GM19023 (cell line): ENCODE results near the gene PHTF1.

Source experiments
- ATAC-seq: cut with Tn5 transposase; IDR thresholded peaks from one replicate; pipeline ENCODE4 v1.9.1; 2021; ENCODE audit warnings: mild to moderate bottlenecking, moderate library complexity; ENCODE audit not compliant: unreplicated experiment

Gene PHTF1

DNA sequence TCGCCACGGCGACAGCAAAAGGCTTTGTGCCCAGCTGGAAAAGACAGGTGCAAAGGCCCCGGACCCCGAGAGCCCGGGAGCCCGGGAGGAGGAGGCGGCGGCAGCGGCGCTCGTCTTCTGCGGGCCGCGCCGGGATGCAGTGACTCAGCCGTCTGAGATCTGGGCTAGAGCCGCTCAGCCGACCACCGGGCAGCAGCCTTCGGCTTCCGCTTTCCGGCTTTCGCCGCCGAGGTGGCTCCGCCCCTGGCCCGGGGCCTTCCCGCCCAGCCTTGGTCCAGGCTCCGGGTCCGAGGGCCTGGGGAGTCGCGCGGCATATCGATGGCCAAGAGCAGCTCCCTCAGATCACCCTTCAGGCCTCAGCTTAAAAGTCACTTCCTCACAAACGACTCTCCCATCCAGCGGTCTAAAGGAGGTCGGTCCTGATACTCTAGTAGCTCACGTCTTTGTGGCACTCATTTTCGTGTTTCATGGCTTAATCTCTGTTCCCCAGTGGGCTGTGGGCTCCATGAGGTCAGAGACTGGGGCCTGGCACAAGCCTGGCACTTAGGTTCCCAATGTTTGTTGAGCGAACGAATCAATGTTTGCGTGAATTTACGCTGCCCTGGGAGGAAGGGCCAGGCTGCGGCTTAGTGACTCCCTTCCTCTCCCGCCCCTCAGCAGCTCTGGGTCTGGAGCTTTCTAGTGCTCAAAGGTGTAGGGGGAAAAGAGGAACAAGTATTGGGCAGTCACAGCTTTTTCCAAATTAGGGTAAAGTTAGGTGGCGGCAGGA is at the start of gene PHTF1:
Gene PHTF1 (minus strand): TSS at position 154 of the 769 bp plus-strand sequence. CDS start 783 bp downstream, outside the sequence.
- ATAC-seq = peak; percentile 91

DNA sequence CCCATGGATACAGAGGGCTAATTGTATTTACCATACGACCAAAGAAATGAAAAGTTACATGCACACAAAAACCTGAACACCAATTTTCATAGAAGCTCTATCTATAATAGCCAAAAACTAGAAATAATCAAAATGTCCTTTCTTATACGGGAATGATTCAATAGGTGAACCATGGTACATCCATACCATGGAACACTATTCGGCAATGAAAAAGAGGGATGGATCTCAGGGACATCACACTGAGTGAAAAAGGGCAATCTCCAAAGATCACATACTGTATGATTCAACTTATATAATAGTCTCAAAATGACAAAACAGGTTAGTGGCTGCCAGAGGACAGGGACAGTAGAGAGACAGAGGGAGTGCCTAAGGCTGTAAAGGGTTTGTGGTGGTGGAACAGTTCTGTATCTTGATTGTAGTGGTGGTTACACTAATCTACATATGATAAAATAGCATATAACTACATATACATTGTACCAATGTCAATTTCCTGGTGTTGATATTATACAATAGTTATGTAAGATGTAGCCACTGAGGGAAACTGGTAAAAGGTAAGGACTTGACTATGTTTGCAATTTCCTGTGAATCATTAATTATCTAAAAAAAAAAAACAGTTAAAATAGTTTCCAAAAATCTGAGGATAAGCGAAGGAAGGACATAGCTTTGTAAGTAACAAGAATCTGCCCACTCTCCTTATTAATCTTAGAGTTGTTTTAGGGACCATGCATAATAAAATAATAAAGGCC is 49.3 kb upstream of the PHTF1 start:
- no peak for ATAC-seq

DNA sequence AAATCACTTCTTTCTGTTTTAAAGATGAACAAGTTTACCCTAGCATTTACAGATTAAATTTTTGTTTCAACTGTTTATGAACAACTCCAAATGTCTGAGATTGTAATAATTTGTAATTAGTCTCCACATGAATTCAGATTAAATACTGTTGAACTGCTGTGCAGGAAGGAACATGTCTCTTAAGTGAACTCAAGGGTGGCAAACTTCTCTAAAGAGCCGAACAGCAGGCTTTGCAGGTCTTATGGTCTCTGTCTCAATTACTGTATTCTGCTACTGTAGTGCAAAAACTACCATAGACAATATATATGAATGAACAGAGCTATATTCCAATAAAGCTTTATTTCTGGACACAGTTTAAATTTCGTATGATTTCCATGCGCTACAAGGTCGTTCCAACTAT is 46.4 kb upstream of the PHTF1 start:
- ATAC-seq = no peak

DNA sequence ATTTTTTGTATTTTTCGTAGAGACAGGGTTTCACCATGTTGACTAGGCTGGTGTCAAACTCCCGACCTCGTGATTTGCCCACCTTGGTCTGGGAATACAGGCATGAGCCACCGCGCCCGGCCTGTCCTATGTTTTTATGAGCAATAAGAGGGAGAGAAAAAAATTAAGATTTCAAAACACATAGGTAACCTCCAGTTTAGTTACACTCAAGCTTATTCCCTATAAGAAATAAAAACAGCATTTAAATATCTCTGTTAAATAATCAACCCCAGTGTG is 45.9 kb upstream of the PHTF1 start:
- ATAC-seq = no peak

DNA sequence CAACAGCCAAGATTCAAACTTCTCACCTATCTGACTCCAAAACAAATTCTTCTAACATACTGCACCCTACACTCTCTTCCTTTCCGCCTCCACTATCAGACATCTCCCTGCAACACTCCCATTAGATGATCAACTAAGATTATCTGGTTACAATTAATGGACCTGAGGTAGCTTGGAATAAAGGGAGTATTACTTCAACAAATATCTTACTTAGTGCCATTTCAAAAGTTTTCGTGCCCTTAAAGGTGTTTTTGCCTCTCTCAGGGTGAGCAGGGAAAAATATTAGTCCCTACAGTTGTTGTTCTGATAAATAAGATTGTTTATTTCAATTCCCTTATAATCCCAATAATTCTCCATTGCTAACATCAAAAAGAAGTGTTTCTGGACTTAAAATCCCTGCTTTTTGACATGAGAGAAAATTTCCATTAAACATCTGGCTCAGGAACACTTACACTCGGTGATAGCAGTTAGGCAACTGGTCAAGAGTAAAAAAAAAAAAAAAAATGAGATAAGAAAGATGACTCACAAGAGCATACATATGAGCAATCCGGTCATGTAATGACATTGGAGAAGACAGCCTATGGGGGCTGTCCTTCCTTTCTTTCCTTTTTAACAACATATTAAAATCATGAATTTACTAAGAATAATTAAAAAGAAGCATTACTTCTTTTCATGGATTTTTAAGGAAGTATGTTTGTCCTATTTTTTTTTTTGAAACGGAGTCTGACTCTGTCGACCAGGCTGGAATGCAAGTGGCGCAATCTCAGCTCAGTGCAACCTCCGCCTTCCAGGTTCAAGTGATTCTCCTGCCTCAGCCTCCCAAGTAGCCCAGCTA is 45.4 kb upstream of the PHTF1 start:
- ATAC-seq = no peak

DNA sequence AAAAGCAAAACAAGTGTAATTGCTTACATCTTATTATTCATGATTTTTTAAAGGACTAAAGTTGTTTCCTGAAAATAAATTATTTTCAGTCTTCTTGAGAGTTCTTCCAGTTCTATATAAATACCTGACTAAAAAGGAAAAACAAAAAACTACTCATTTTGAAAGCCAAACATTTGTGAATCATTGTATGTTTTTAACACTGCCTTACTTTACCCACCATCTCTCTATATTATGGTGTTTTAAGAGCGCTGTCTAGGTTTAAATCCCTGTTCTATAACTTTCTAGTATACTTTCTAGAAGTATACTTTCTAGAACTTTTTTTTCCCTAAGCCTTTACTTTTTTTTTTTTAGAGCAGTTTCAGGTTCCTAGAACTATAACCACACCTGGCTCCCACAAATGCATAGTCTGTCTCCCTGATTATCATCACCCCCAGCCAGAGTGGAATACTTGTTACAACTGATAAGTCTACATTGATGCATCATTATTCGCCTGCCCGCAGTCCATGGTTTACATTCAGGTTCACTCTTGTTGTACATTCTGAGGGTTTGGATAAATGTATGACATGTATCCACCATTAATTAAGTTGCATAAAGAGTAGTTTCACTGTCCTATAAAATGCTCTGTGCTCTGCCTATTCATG is 43.2 kb upstream of the PHTF1 start:
- no peak for ATAC-seq

DNA sequence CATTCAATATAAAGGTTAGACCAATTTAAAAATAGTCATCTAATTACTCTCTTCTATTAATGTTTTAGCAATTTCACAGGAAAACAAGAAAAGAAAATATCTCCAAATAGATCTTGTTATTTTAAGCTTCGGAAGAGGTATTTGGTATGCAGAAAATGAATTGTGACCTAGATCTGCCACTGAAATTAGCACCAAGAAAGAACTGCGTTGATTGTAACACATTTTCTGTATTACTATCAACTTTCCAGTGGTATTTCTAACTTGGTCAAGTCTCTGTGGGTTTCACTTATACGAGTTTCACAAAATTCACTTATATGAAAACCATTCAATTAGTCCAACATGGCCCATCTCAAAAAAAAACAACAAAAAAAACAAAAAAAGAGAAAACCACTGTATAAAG is 41.2 kb upstream of the PHTF1 start:
- ATAC-seq = no peak

DNA sequence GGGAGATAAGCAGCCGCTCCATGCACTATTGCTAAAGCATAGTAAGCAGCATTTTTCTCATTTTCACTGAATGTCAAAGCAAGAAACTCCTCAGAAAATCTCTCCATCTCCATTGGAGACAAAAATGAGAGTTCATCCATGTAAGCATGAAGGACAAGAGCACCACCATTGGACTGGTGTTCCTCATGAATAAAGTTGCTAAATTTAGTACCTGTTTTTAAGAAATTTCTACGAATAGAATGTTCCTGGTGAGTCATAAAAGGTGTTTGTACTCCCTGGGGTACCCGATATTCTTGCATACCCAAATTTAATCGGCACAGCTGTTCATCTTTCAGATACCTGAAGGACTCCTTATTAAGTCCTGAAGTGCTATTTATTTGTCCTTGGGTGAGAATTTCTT is 38.2 kb upstream of the PHTF1 start:
- ATAC-seq = no peak

DNA sequence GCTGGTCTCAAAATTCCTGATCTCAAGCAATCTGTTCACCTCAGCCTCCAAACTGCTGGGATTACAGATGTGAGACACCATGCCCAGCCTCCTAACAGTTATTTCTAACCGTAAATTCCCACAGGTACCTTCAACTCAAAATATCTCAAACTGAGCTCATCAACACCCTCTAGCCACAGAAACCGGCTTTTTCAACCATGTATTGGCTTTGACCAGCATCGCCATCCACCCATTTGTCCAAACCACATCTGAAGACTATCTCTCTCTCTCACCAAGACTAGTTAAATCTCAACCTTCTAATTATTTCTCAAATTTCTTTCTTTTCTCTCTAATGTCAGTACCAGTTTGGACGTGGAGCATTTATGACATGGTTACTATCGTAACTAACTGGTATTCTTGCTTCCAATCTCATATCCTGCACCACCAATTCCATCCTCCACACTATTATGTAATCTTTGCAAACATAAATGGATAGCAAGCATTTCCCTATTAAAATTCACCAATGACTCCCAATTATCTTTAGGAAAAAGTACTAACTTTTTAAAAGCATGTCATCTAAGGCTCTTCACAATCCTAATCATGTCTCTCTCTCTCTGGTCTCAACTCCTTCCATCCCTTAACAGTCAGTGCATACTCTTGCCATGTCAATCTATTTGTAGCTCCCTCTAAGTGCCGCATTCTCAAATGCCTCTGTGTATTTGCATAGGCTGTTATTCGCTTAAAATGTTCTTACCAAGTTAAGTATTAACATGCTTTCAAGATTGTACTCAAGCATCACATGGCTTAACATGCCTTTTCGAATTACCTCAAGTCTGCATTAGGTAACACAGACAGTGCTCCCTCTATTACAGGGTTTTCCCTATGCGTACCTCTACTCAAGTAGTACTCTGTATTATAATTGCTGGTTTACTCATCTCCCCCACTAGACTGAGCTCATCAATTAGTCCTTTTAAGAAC is 34.9 kb upstream of the PHTF1 start:
- peak; percentile 56 for ATAC-seq

DNA sequence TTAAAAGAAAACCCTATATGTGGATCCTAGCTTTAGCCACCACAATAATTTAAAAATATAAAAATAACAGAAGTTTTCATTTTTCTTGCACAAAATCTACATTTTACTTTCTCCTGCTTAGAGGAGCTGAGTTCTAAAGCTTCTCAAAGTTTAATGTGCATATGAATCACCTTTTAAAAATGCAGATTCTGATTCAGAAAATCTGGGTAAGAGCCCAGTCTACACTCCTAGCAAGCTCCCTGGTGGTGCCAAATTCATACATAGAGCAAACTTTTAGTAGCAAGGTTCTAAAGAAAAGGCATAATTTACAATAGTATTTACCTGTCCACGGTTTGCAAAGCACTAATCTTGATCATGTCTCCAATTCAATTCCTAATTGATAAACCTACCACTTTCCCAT is 33.7 kb upstream of the PHTF1 start:
- no peak for ATAC-seq

DNA sequence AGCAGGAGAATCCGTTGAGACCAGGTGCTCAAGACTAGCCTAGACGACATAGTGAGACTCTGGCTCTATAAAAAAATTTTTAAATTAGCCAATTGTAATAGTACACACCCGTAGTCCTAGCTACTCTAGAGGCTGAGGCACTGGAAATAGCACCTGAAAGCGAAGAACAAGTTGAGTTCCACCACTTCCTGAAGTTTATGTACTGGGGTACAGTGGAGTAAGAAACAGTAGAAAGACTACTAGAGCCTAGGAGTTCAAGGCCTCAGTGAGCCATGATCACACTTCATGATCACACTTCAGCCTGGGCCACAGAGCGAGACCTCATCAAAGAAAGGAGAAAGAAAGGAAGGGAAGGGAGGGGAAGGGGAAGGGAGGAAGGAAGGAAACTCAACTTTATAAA is 33.2 kb upstream of the PHTF1 start:
- ATAC-seq = no peak

DNA sequence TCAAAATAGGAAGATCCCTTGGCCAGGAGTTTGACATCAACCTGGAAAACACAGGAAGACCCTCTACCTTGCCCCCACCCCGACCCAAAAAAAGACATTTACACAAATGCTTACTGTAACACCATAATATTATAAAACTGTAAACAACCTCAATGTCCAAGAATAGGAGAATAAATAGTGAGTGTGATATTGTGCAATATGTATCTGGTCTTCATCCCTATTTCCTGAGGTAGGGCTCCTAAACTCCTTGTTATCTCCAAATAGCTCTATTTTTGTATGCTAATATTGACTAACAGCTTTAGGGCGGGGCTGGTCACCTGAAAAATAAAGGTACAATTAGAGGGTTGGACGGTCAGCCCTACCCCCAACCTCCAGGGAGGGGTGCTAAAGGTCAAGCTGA is 29.5 kb upstream of the PHTF1 start:
- no peak for ATAC-seq

DNA sequence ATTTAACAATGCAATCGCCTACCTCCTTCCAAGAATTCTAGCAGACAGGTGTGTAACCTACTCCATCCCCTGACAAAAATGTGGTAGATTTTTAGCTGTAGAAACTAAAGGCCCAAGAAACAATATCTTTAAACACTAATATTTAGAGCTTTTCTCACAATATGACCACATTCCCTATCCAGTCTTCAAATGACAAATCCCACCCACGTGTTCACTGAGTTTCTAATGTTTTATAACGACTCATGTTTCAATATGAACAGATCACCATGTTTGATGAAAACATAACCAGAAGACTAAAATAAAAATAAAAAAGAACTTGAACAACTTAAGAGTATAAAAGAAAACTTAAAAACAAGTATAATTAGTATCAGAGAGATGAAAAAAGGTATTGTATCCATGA is 28.4 kb upstream of the PHTF1 start:
- ATAC-seq = no peak

DNA sequence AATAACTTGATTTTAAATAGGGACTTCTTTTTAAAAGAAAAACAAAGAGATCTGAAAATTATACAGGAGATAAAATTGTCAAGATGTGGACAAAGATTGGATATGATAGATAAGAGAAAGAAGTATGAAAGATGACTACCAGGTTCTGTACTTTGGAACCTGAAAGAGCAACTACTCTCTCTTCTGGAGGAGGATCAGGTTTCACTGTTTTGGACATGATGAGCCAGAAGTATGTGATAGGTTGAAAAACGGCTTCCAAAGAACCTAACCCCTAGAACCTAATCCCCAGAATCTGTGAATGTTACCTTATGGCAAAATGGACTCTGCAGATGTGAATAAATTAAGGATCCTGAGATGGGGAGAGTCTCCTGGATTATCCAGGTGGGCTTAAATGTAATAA is 26.8 kb upstream of the PHTF1 start:
- ATAC-seq = no peak

DNA sequence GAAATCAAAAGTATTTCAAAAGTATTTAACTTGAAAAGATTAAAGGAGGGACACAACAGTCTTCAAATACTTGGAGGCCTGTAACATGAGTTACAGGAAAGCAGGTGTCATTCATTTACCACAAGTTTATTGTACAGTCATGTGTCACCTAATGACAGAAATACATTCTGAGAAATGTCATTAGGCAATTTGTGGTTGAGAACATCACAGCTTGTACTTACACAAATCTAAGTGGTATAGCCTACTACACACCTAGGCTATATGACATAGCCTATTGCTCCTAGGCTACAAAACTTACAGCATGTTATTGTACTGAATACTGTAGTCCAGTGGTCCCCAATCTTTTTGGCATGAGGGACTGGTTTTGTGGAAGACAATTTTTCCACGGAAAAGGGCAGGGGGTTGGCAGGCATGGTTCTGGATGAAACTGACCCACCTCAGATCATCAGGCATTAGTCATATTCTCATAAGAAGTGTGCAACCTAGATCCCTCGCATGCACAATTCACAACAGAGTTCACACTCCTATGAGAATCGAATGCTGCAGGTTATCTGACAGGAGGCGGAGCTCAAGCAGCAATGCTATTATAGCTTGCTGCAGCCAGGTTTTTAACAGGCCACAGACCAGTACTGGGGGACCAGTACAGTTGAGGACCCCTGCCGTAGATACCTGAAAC is 25.0 kb upstream of the PHTF1 start:
- ATAC-seq = peak; percentile 72

DNA sequence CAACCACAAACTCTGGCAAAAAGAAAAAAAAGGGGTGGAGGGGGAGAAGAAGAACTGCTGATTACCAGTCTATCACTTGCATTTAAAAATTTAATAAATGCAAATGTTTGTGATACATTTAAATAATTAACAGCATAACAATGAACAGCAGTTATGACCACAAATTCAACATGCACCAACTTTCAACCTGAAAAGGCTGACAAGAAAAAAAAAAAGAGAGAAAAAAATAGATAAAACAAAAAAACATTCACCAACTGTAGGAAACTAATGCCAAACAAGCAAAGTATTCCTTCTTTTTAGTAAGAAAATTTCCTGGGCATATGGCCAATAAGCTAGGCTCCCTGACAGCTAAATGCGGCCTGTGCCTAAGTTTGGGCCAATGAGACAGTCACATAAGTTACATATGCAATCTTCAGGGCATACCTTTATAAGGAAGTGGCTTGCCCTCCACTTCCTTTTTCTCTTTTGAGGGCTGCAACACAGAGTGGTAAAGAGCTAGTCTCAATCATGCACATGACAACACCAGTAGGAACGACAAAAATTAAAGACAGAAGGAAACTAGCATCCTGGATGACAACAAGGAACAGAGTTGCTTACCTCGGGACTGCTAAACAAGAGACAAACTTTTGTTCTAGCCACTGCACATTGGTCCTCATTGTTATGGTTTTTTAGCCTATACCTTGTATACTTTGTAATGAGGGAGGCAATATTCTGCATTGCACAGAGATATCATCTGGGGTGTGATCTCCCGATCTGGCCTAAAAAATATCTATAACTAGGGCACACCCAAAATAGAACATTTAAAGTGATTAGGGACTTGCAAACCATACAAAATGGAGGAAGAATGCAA is 24.2 kb upstream of the PHTF1 start:
- peak; percentile 69 for ATAC-seq

DNA sequence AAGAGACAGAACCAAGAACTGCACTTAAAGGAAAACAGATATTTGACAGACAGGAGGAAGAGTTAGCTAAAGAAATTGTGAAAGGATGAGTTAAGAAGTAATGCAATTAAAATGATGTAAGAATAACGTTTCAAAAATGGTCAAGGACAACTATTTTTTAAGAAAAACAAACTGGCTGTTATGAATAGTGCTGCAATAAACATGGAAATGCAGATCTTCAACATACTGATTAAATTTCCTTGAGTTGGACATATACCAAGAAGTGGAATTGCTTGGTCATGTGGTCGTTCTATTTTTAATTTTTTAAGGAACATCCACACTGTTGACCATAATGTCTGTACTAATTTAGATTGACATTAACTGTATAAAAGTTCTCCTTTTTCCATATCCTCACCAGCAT is 23.1 kb upstream of the PHTF1 start:
- ATAC-seq = no peak

DNA sequence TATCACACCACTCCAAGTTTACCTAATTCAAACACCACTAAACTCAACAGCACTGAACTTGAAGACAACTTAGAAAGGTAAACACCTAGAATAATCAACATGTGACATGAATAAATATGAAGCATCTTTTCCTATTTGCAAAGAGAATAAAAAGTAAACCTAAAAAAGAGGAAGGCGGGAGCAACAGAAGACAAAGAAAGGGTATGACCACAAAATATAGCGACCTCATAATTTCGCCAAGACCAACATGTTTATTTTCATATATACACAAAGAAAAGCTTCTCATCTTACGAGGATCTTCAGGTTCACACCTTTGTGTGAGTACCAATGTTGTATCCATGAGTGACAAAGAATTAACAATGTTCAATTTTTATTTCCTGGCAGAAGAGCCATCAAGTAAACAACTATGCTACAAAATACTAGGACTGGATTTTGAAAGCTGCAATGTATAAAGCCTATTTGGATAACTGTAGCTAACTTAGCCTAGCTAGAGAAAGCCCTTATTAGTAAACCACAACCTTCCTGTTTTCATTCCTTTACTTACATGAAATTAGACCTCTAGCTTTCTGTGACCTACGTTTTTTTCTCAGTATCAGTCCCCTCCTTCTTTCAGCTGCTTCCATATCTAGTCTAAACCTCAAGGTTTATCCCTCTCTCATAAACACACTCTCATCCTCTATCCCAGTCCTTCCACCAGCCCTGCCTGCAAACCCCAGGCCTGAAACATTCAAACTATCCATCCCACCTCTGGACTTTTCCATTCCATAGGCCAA is 21.3 kb upstream of the PHTF1 start:
- ATAC-seq = no peak
